ENCODE results near the gene ATP2B1.

The ATP2B1 gene

DNA sequence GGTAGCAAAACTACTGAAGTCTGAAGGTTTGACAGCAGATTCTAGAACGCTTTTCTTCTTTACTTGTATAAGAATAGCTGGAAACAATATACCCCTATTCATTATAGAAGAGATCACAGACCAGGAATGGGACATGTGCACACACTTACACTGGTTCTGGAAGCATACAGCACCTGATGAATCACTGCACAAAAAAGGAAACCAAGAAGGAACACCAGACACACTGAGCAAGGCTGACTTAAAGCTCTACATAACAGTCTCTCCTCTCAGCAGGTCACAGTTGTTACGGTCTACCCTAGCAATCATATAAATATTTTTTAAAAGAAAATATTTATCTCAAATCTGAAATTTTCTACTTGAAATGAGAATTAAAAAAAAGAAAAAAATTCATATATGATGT is 13.5 kb downstream of the ATP2B1 start:
- no peak overlapping the region for H3K4me3 ChIP-seq (ENCODE audit: control insufficient read depth, low read depth, low read length)
- DNase-seq (ENCODE audit: low read depth): no peak
- no peak for TF ChIP-seq CTCF (IDR thresholded peaks at IDR 0.05; ENCODE audit: control insufficient read depth, insufficient read depth, low read depth, low read length, missing control alignments)

- TF ChIP-seq CTCF (IDR thresholded peaks at IDR 0.05; ENCODE audit: control insufficient read depth, insufficient read depth, low read depth, low read length, missing control alignments): no peak
- no peak for DNase-seq (ENCODE audit: low read depth)
Measured at GRCh38 chr12:89694542-89694941, 14.1 kb downstream of the ATP2B1 start.

DNA sequence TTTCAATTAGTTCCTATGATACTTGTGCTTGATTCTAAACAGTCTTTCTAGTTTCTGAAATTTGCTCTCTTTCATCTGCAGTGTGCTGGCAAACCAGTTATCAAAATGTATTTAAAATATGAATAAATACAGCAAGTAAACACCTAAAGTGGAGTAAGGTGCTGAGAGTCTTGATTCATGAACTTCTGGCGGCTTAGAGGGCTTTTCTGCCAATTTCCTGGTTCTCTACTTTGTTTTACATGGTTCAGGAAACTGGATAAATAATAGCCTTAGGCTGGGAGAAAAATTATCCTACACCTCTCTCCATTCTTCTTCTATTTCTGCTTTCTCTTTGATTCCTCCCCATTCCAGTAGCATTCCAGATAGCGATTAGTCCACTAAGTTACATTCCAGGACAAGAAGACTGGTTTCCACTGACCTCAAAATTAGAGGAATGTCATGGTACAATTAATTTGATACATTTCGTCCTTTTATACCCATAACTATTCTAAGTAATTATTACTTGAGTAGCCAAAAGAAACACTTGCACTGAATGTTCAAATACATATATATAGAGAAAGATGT is 14.9 kb downstream of the ATP2B1 start:
- no peak for TF ChIP-seq CTCF (IDR thresholded peaks at IDR 0.05; ENCODE audit: control insufficient read depth, insufficient read depth, low read depth, low read length, missing control alignments)
- no peak overlapping the region for H3K4me3 ChIP-seq (ENCODE audit: control insufficient read depth, low read depth, low read length)
- DNase-seq (ENCODE audit: low read depth): no peak

More at GRCh38 chr12:89694542-89694941, 14.1 kb downstream of the ATP2B1 start:
- no peak overlapping the region for H3K4me3 ChIP-seq (ENCODE audit: control insufficient read depth, low read depth, low read length)

DNA sequence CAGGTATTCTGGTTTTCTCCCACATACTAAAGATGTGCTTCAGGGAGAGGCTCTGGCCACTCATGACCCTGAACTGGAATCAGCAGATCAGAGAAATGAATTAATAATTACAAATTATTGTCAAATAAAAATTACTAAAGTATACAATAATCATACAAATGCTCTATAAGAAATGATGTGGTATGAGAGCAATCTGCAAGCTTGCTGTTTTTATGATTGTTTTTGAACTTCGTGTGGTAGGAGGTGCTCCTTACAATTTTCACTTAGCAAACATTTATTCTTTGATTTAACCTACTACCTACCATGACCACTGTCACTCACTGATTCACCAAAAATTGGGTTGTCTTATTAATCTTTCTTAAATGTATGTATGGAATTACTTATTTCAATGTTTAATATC is 16.2 kb downstream of the ATP2B1 start:
- DNase-seq (ENCODE audit: low read depth): no peak
- no peak overlapping the region for H3K4me3 ChIP-seq (ENCODE audit: control insufficient read depth, low read depth, low read length)
- no peak for TF ChIP-seq CTCF (IDR thresholded peaks at IDR 0.05; ENCODE audit: control insufficient read depth, insufficient read depth, low read depth, low read length, missing control alignments)

GRCh38 chr12:89691659-89692058 is 17.0 kb downstream of the ATP2B1 start:
- TF ChIP-seq CTCF (IDR thresholded peaks at IDR 0.05; ENCODE audit: control insufficient read depth, insufficient read depth, low read depth, low read length, missing control alignments): no peak
- H3K4me3 ChIP-seq (ENCODE audit: control insufficient read depth, low read depth, low read length): no peak overlapping the region
- DNase-seq (ENCODE audit: low read depth): no peak

GRCh38 chr12:89690925-89691324 is 17.7 kb downstream of the ATP2B1 start:
- H3K4me3 ChIP-seq (ENCODE audit: control insufficient read depth, low read depth, low read length): no peak overlapping the region
- TF ChIP-seq CTCF (IDR thresholded peaks at IDR 0.05; ENCODE audit: control insufficient read depth, insufficient read depth, low read depth, low read length, missing control alignments): no peak
- DNase-seq (ENCODE audit: low read depth): no peak

DNA sequence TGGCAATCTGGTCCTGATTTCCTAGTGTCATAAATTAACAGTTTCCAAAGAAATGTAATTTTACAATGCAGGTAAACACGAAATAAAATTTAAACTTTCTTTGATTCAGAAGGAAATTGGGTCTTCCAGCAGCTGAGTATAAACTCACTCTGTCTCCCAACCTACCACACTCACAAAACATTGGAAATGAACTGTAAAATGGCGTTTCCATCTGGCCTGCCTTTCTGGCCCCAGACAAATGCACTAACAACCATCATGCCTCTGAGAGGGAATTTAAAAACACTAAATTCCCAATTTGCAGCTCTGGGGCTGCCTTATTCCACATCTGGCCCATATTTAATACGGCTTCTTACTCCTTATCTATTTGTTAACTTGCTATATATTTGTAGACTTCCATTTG is 19.3 kb downstream of the ATP2B1 start:
- no peak for TF ChIP-seq CTCF (IDR thresholded peaks at IDR 0.05; ENCODE audit: control insufficient read depth, insufficient read depth, low read depth, low read length, missing control alignments)
- H3K4me3 ChIP-seq (ENCODE audit: control insufficient read depth, low read depth, low read length): no peak overlapping the region
- no peak for DNase-seq (ENCODE audit: low read depth)
